Central memory CD4-positive, alpha-beta T cell (primary cell): Measurements from ENCODE around the gene NHLRC1.

Experiments used
- DNase-seq: peaks from one replicate; pipeline ENCODE4 v3.0.0; 2022

The NHLRC1 gene

GRCh38 chr6:18138906-18139305, 16.4 kb upstream of the NHLRC1 start:
- DNase-seq = no peak

GRCh38 chr6:18136260-18136659, 13.8 kb upstream of the NHLRC1 start:
- DNase-seq = no peak

- no peak for DNase-seq
Measured at GRCh38 chr6:18135171-18135570, 12.7 kb upstream of the NHLRC1 start.

- DNase-seq = no peak
Measured at GRCh38 chr6:18132346-18132745, 9.9 kb upstream of the NHLRC1 start.

- DNase-seq = no peak
Measured at GRCh38 chr6:18126121-18126520, 3.6 kb upstream of the NHLRC1 start.

GRCh38 chr6:18121580-18122127, 823 bp downstream of the NHLRC1 start:
- no peak for DNase-seq

GRCh38 chr6:18119236-18119635, 3.2 kb downstream of the NHLRC1 start:
- DNase-seq = no peak

- no peak for DNase-seq
Measured at GRCh38 chr6:18118330-18118729, 4.1 kb downstream of the NHLRC1 start.

- DNase-seq = no peak
Measured at GRCh38 chr6:18117136-18117535, 5.3 kb downstream of the NHLRC1 start.

GRCh38 chr6:18115356-18115755, 7.1 kb downstream of the NHLRC1 start:
- peak; percentile 1 for DNase-seq

GRCh38 chr6:18110162-18110561, 12.3 kb downstream of the NHLRC1 start:
- no peak for DNase-seq

- DNase-seq = no peak
Measured at GRCh38 chr6:18107061-18107460, 15.4 kb downstream of the NHLRC1 start.

GRCh38 chr6:18102783-18103509, 19.5 kb downstream of the NHLRC1 start:
- DNase-seq = no peak

GRCh38 chr6:18101873-18102272, 20.6 kb downstream of the NHLRC1 start:
- DNase-seq = no peak

- DNase-seq = no peak
Measured at GRCh38 chr6:18101271-18101670, 21.2 kb downstream of the NHLRC1 start.

- DNase-seq = no peak
Measured at GRCh38 chr6:18100296-18100695, 22.2 kb downstream of the NHLRC1 start.

GRCh38 chr6:18099511-18099910, 23.0 kb downstream of the NHLRC1 start:
- DNase-seq = no peak

GRCh38 chr6:18096423-18096822, 26.1 kb downstream of the NHLRC1 start:
- no peak for DNase-seq

- no peak for DNase-seq
Measured at GRCh38 chr6:18091382-18091781, 31.1 kb downstream of the NHLRC1 start.

GRCh38 chr6:18090349-18090786, 32.1 kb downstream of the NHLRC1 start:
- DNase-seq = no peak

GRCh38 chr6:18088419-18089296, 33.8 kb downstream of the NHLRC1 start:
- DNase-seq = no peak

- DNase-seq = no peak
Measured at GRCh38 chr6:18087396-18088165, 34.9 kb downstream of the NHLRC1 start.
